HG03432 (cell line): Measurements from ENCODE around the gene GABPA.
A peak's percentile ranks its signal among the peaks of the same experiment; 100 is the strongest.
"Not testable (repeated sequence)": the region's sequence is repeated elsewhere in the genome, so short reads cannot be mapped to it uniquely, and the experiment has no call there.

Experiments used
- ATAC-seq: cut with Tn5 transposase; IDR thresholded peaks from one replicate; pipeline ENCODE4 v1.9.1; 2021; ENCODE audit warnings: mild to moderate bottlenecking, moderate library complexity; ENCODE audit not compliant: unreplicated experiment

GABPA gene

GRCh38 chr21:25734904-25735645 lies at the start of gene GABPA, which contains the start of gene ATP5PF:
TSS of gene GABPA (plus strand) at chr21:25734972. CDS start at chr21:25741599, 6,627 bp downstream.
TSS of gene ATP5PF (minus strand) at chr21:25734904. CDS start at chr21:25729794, 5,110 bp downstream.
- peak; percentile 90 for ATAC-seq

DNA sequence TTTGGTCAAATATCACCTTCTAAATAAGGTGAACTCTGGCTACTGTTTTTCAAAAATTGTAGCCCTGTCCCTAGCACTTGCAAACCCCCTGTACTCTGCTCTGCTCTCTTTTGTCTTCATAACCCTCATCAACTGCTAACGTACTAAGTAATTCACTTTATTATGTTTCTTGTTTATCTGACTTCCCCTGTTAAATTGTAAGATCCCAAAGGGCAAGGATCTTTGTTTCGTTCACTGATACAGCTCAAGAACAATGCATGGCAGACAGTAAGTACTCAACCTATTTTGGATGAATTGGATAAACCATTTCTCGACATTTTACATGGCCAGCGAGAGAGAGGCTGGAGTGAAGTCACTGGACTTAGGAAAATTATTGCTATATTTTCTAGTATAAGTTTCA lies 47.0 kb upstream of the GABPA start:
- no peak for ATAC-seq

DNA sequence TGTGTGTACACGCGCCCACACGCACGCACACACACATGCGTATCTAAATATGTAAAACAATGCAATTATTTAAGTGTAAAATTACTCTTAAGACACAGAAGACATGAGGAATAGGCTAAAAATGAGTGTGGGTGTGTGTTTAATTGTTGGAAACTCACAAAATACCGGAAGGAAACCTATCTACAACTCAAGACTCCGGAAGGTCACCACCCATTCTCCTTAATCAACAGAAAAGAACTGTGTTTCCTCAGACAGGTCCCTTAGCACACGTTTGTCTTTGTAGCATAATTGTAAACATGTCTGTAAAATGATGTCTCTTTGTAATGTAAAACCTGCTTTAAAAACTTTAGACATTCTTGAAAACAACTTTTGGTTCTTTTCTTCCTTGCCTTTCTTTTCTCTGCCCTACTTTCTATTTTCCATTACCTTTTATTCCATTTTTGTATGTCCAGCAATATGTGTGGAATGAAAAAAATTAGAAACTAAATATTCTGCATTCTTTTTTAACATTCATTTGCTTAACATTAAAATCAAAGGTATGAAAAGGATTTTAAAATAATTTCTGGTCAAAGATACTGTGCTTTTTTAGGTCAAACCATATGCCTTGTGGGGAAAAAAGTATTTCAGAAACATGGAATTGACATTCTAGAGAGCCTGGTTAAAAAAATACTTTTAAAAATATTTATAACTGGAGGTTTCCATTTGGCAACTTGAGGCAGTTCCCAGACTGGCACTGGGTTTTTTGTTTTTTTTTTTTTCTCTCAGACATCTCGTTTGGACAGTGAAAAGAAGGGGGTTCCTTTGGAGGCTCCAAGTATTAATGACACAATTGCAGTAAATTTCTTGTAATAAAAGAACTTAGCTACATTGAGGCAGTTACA lies 46.3 kb upstream of the GABPA start:
- ATAC-seq = no peak

GRCh38 chr21:25689226-25689625 lies 45.5 kb upstream of the GABPA start:
- no peak for ATAC-seq

DNA sequence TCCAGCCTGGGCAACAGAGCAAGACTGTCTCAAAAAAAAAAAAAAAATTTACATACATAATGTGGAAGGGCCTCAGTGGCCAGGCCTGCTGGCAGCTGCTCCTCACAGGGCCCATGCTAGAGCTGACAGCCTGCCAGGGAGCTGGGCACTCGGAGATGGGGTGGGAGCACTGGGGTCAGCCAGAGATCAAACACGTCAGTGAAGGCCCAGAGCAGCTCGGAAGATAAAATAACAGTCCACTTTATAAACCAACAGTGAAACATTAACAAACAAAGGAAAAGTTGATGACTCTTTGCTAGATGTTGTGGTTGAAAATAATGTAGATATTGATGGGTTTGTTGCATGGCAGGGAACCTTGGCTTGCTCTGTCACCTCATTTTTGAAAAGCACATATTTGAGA lies 42.8 kb upstream of the GABPA start:
- ATAC-seq = no peak

DNA sequence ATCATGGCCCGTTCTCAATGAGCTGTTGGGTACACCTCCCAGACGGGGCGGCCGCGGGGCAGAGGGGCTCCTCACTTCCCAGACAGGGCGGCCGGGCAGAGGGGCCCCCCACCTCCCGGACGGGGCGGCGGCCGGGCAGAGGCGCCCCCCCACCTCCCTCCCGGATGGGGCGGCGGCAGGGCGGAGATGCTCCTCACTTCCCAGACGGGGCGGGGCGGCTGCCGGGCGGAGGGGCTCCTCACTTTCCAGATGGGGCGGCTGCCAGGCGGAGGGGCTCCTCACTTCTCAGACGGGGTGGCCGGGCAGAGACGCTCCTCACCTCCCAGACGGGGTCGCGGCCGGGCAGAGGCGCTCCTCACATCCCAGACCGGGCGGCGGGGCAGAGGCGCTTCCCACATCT lies 39.3 kb upstream of the GABPA start:
- not testable (repeated sequence) for ATAC-seq

GRCh38 chr21:25700741-25701140 lies 34.0 kb upstream of the GABPA start:
- ATAC-seq = no peak

DNA sequence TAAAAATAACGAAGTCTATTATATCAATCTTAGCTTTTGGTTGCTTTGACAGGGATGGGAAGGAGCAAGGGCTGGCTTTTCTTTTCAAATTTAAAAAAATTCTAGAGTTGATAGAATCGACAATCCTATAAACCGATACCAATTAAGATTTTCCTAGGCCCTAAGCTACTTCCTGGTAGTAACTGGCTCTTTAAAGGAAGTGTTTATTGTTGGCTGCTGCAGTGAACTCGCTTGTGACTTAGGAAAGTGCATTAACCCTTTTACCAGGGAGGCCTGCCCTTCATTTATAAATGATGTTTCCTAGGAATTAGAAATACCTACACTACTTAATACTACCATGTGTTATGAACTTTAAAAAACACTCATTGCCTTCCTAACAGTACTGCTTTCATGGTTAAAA lies 33.2 kb upstream of the GABPA start:
- no peak for ATAC-seq

DNA sequence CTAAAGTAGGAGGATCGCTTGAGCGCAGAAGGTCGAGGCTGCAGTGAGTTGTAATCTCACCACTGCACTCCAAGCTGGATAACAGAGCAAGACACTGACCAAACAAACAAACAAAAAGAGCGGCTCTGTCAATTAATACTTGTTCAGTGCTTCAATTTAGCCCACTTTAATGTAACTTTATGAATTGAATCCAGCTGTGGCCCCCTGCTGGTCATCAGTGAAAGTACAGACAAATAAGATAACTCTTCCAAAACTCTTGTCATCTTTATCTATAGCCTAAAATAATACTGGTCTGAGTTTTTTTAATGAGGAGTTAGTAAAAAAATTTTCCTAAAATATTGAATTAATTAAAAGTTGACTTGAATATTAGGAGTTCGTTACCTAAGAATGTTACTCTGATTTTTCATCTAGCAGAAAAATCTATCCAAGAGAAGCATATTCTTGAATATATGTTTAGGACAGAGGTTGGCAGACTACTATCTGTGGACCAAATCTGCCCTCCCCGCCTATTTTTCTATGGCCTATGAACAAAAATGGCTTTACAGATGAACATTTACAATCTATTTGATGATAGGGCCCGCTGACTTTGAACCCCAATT lies 26.2 kb upstream of the GABPA start:
- ATAC-seq = peak; percentile 47

GRCh38 chr21:25709684-25710265 lies 25.0 kb upstream of the GABPA start:
- ATAC-seq = no peak

GRCh38 chr21:25710550-25710949 lies 24.2 kb upstream of the GABPA start:
- no peak for ATAC-seq

GRCh38 chr21:25714066-25714465 lies 20.7 kb upstream of the GABPA start:
- not testable (repeated sequence) for ATAC-seq

DNA sequence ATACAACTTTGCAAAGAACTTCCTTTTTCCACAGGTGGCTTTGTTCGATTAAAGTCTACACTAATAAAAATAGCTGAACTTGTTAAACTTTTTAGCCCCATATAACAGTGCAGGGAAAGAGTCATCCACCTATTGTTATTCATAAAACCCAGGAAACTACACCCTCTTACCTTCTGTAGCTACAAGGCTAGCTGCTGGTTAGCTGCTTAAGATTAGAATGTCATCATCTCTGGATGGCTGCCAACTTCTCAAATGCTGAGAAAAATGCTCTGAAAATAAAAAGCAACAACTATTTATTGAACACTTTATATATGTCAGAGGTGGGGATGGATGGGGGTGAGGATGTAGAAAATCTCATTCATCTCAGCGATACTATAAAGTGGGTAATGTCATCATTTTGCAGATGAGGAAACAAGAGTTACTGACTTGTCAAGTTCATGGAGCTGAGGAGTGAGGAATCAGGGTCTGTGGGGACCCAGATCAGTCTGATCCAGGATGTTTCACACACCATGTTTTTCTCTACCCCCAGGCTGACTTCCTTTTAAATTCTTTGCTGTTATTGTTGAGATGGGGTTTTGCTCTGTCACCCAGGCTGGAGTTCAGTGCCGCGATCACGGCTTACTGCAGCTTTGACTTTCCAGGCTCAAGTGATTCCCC lies 17.2 kb upstream of the GABPA start:
- ATAC-seq = no peak

GRCh38 chr21:25721987-25722386 lies 12.8 kb upstream of the GABPA start:
- no peak for ATAC-seq

GRCh38 chr21:25722631-25723030 lies 12.1 kb upstream of the GABPA start:
- ATAC-seq = no peak

DNA sequence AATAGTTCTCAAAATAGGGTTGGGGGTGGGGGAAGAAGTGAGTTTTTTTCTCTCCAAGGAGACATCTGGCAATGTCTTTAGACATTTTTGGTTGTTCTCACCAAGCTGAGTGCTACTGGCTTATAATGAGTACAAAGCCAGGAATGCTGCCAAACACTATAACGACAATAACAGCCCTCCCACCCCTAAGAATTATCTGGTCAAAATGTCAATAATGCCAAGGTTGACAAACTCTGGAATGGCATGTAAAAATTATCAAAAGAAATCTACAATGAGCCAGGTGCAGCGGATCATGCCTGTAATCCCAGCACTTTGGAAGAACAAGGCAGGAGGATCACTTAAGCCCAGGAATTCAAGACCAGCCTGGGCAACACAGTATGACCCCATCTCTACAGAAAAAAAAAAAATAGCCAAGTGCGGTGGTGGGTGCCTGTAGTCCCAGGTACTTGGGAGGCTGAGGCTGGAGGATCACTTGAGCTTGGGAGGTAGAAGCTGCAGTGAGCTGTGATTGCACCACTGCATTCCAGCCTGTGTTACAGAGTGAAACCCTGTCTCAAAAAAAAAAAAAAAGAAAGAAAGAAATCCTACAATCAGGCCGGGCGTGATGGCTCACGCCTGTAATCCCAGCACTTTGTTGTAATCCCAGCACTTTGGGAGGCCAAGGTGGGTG lies 2.5 kb upstream of the GABPA start:
- ATAC-seq = no peak

DNA sequence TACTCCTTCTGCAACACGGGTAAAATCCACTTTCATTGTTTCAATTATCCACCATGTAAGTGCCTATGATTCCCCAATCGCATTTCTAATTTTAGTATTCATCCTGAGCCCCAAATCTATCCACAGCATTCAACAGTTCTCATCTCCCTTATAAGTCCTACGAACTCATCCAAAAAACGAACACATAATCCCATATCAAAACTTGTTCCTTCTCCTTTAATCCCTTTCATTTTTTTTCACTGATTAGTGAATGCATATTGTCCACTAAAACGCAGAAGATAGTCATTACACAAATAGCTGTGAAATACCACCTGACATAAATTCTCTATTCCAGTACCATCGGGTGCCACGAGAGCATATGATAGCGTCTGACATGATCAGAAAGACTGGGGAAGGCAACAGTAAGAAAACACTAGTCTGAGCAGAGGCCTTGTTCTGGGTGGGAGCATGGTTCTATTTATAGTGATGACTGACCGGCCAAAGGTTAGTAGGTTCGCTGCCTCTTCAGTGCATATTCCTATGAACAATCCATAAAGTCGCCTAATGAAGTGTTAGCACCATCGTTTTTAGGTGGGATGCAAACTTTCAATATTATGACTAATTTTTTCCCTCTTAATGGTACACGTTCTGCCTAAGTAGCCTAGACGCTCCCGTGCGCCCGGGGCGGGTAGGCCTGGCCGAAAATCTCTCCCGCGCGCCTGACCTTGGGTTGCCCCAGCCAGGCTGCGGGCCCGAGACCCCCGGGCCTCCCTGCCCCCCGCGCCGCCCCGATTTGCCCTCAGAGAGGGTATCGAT lies 716 bp upstream of the GABPA start:
- ATAC-seq = peak; percentile 12

DNA sequence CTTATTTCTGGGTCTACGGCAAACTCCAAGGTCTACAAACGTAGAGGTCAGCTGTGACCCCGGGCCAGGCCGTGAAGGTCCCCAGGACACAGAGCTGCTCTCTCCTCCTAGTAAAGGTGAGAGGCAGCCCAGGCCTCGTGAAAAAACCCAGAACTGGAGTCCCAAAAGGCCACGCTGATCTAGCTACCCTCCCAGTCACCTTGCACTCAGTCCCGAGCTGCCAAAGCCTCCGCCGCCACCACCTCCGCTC lies 193 bp upstream of the GABPA start:
- ATAC-seq = no peak
